GM13976 (cell line): Measurements from ENCODE around the gene LYZL1.
A peak's percentile ranks its signal among the peaks of the same experiment; 100 is the strongest.
"Not testable (repeated sequence)": the region's sequence is repeated elsewhere in the genome, so short reads cannot be mapped to it uniquely, and the experiment has no call there.

Source experiments
- DNase-seq: peaks from one replicate; pipeline ENCODE4 v3.0.0; 2012; ENCODE audit warnings: low spot score
- CTCF ChIP-seq: IDR thresholded peaks from 2 replicates; pipeline ENCODE4 v1.5.1; 2012; ENCODE audit warnings: borderline replicate concordance, mild to moderate bottlenecking; ENCODE audit not compliant: insufficient read depth; ENCODE audit errors: extremely low read depth, missing control alignments, control extremely low read depth
- in situ Hi-C: fragments of 300-500 bp; cut with MboI; formaldehyde crosslinking; loops from one replicate; pipeline ENCODE4 v1.12.0; 2022; ENCODE audit warnings: low sequenced_read_pairs, mixed read lengths, inconsistent platforms; ENCODE audit not compliant: unreplicated experiment

Gene LYZL1

GRCh38 chr10:29304264-29304994 is 15.6 kb downstream of the LYZL1 start:
- DNase-seq, result peak; percentile 72
- TF ChIP-seq CTCF, result peak; percentile 78
- in situ Hi-C loops, result loop anchor here (10.0 to 25.0 kb wide), 2 partner anchors 70 to 642 kb away; no protein-coding TSS in a partner anchor

GRCh38 chr10:29304995-29305335 is 16.1 kb downstream of the LYZL1 start:
- no peak for DNase-seq
- TF ChIP-seq CTCF, result no peak
- in situ Hi-C loops, result loop anchor here (10.0 to 25.0 kb wide), 2 partner anchors 70 to 643 kb away; no protein-coding TSS in a partner anchor

GRCh38 chr10:29306688-29307087 is 17.8 kb downstream of the LYZL1 start:
- in situ Hi-C loops, result loop anchor here (10.0 to 25.0 kb wide), 2 partner anchors 72 to 644 kb away; no protein-coding TSS in a partner anchor
- TF ChIP-seq CTCF, result no peak
- DNase-seq, result no peak

GRCh38 chr10:29308142-29308541 is 19.3 kb downstream of the LYZL1 start:
- not testable (repeated sequence) for DNase-seq
- in situ Hi-C loops, result loop anchor here (10.0 to 25.0 kb wide), 2 partner anchors 73 to 646 kb away; no protein-coding TSS in a partner anchor

GRCh38 chr10:29309465-29309864 is 20.6 kb downstream of the LYZL1 start:
- in situ Hi-C loops, result loop anchor here (10.0 to 25.0 kb wide), 2 partner anchors 75 to 647 kb away; no protein-coding TSS in a partner anchor
- DNase-seq, result no peak
- TF ChIP-seq CTCF, result no peak

- not testable (repeated sequence) for DNase-seq
- in situ Hi-C loops, result loop anchor here (25.0 kb wide), 1 partner anchor 648 kb away; no protein-coding TSS in a partner anchor
Measured at GRCh38 chr10:29310463-29310862, 21.6 kb downstream of the LYZL1 start.

GRCh38 chr10:29313071-29313470 is 24.2 kb downstream of the LYZL1 start:
- DNase-seq, result no peak
- no peak for TF ChIP-seq CTCF
- in situ Hi-C loops, result loop anchor here (25.0 kb wide), 1 partner anchor 651 kb away; no protein-coding TSS in a partner anchor
